Activated CD8-positive, alpha-beta memory T cell treated with anti-CD3 and anti-CD28 coated beads, Interleukin-2, amount 50 U/mL, for 4 hours (primary cell): ENCODE data around the gene NUP155.
"Not testable (repeated sequence)": the region's sequence is repeated elsewhere in the genome, so short reads cannot be mapped to it uniquely, and the experiment has no call there.

Source experiments
- DNase-seq: peaks from one replicate; pipeline ENCODE4 v3.0.0-alpha.2; 2020

Gene NUP155

DNA sequence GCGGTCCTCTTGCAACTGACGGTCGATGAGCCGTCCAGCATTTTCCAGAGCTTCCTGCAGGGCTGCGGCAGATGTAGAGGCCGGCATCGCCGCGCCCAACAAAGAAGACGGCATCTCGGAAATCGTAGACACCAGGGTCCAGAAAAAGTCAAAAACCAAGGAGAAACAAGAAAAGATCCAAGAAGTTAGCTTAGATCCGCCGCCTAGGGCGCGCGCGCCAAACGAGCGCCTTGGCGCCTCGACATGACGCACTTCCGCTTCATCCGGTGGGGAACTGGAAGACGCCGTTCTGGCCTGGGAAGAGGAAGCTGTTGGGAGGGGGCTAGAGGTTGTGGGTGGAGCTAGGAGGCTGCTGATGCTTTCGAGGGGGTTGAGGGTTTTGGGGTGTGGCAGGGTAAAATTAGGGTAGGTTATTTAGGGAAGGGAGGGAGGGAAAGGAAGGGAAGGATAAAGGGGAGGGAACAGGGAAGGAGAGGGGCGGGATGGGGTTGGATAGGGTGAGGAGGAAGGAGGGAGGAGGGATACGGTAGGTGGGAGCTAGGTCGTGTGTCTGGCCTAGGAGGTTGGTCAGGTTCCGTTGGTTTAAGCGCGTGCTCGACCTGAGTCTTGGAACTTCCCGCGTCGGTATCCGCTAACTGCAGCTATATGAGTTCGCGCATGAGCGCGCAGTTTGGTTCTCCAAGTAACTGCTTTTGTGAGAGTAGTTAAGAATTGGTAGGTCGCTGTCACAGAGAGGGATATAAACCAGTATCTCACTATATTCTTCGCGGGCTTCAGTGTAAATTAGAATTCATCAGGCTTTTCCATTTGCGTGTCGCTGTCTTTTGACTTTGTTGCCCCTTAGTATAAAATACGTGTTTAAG, at the start of gene NUP155:
Gene NUP155, minus strand, starts transcription at position 243 of the 863 bp plus-strand sequence. Its CDS starts 129 bp downstream, at position 114.
- DNase-seq, result peak; percentile 88

DNA sequence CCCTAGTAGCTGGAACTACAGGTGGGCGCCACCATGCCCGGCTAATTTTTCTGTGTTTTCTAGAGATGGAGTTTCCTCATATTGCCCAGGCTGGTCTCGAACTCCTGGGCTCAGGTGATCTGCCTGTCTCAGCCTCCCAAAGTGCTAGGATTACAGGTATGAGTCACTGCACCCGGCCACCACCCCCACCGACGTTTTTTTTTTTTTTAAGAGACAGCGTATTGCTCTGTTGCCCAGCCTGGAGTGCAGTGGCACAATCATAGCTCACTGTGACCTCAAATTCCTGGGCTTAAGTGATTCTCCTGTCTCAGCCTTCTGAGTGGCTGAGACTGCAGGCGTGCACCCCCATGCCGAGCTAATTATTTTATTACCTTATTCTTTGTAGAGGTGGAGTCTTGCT, 46.4 kb upstream of the NUP155 start:
- no peak for DNase-seq

DNA sequence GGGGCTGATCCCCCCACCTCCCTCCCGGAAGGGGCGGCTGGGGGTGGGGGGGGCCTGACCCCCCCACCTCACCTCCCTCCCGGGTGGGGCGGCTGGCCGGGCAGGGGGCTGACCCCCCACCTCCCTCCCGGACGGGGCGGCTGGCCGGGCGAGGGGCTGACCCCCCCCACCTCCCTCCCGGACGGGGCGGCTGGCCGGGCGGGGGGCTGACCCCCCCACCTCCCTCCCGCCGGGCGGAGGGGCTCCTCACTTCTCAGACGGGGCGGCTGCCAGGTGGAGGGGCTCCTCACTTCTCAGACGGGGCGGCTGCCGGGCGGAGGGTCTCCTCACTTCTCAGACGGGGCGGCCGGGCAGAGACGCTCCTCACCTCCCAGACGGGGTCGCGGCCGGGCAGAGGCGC, 44.5 kb upstream of the NUP155 start:
- DNase-seq, result not testable (repeated sequence)

DNA sequence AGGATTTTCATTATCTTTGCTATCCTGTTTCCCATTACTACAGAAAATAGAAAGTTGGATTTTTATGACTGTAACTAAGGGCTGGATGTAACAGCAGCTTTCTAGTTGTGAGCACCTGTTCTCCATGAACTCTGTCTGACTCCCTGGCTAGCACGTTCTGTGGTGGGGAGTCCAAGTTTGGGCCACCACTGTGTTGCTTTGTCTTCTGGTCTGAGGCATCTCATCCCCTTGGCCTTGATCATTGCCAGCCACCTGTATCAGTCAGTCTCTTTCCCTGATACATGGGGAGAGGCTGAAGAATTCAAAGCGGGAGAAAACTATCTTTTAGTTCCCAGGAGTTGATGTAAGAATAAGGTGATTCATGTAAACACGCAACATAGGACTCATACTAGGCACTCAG, 41.6 kb upstream of the NUP155 start:
- DNase-seq, result no peak

DNA sequence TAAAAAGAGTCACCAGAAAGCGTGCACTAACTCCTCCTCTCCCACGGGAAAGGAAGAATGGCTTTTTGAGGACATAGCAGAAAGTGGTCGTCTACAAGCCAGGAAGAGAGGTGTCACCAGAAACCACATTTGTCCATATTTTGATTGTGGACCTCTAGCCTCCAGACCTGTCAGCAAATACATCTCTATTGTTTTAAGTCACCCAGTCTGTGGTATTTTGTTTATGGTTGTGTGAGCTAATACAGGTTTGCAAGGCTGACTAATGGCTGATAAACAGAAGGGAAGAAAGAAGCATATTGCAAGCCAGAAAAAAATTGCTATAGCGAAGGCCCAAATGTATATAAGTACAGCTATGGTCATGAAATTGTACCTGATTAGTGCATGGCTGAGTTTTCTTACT, 29.6 kb upstream of the NUP155 start:
- no peak for DNase-seq

DNA sequence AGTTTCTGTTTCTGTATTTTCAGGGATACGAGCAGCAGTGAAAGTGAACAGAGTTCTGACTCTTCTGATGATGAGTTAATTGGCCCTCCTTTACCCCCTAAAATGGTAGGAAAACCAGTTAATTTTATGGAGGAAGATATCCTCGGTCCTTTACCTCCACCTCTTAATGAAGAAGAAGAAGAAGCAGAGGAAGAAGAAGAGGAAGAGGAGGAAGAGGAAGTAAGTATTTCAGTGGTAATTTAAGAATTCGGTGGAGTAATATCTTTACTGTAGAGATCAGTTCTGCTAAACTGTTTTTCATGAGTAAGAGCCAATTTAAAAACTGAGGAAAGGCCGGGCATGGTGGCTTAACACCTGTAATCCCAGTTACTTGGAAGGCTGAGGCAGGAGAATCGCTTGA, 25.4 kb upstream of the NUP155 start:
- DNase-seq, result no peak

DNA sequence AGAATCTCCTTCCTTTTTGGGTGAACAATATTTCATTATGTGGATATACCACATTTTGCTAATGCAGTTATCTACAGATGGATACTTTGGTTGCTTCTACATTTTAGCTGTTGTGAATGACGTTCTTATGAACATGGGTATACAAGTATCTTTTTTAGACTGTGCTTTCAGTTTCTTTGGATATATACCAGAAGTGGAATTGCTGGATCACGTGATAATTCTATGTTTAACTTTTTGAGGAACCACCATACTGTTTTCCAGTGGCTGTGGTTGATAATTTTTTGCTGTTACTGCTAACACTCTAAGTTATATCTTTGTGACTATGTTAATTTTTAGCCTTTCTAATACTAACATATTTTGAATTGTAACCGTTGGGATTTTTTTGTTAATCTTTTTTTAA, 20.7 kb upstream of the NUP155 start:
- DNase-seq, result no peak

DNA sequence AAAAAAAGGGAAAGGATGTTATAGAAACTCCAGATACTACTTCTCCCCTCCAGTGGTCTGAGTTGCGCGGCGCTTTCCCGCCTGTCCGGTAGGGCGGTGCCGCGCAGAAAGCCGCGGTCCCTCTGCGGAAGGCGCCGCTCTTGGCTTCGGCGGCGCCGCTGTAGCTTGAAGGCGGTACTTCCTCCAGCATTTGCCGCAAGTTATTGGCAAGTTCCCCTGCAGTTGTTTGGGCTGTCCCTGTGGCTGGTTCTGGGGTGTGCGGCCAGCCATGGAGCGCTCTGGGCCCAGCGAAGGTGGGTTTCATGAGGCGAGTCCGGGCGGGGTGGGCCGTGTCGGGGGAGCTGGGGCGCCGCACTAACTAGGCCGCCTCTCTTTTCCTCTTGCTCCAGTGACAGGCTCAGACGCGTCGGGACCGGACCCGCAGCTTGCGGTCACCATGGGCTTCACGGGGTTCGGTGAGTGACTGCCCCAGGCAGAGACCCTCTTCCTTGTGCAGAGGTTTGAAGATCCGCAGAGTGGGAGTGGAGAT, 8.3 kb upstream of the NUP155 start, which contains the start of gene WDR70:
Gene WDR70, plus strand, starts transcription at position 219 of the 529 bp plus-strand sequence. Its CDS starts 50 bp downstream, at position 269.
- DNase-seq, result peak; percentile 75

DNA sequence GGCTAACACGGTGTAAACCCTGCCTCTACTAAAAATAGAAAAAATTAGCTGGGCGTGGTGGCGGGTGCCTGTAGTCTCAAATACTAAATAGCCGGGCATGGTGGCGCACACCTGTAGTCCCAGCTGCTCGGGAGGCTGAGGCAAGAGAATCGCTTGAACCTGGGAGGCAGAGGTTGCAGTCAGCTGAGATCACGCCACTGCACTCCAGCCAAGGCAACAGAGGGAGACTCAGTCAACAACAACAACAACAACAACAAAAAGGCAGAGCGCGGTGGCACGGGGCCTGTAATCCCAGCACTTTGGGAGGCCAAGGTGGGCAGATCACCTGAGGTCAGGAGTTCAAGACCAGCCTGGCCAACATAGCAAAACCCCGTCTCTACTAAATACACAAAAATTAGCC, 7.2 kb upstream of the NUP155 start:
- not testable (repeated sequence) for DNase-seq

DNA sequence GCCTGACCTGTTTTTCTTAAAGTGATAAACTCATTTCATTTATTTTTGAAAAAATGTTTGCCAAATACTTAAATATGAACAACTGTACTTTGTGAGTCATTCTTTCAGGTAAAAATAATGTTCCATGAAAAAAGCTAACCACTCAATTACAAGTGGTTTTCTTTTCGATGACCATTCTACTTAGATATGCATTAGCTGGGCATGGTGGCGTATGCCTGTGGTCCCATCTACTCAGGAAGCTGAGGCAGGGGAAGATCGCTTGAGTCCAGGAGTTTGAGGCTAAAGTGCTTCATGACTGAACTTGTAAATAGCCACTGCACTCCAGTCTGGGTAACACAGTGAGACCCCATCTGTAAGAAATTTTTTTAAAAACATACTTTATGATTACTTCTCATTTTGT, 4.2 kb upstream of the NUP155 start:
- DNase-seq, result no peak

DNA sequence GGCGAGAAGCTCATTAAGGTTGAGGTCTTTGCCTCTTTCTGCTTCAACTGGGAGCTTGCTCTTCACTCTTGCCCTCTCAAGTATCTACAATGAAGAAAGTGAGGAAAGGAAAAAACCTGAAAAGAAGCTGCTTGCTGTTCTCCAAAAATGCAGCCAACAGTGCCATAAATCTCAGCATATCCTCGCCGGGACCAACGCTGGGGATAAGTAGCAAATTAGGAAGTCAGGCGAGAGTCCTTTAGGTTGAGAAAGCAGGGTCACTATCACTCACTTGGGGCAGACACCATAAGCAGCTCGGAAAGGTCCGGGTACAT, 399 bp downstream of the NUP155 start:
- DNase-seq, result no peak

DNA sequence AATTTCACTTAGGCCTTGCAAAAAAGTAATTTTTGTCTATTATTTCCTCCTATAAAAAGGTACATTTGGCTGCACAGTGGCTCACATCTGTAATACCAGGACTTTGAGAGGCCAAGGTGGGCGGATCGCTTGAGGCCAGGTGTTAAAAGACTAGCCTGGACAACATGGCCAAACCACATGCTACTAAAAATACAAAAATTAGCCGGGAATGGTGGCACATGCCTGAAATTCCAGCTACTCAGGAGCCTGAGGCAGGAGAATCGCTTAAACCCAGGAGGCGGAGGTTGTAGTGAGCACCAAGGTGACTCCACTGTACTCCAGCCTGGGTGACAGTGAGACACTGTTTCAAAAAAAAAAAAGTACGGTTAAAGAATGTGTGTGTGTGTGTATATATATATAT, 15.7 kb downstream of the NUP155 start:
- no peak for DNase-seq

DNA sequence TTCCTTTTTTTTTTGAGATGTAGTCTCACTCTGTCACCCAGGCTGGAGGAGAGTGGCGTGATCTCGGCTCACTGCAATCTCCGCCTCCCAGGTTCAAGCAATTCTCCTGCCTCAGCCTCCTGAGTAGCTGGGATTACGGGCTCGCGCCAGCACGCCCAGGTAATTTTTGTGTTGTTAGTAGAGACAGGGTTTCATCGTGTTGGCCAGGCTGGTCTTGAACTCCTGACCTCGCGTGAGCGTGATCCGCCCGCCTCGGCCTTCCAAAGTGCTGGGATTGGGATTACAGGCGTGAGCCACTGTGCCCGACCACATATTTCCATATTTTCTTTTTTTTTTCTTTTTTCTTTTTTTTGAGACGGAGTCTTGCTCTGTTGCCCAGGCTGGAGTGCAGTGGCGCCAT, 28.2 kb downstream of the NUP155 start:
- DNase-seq, result not testable (repeated sequence)

DNA sequence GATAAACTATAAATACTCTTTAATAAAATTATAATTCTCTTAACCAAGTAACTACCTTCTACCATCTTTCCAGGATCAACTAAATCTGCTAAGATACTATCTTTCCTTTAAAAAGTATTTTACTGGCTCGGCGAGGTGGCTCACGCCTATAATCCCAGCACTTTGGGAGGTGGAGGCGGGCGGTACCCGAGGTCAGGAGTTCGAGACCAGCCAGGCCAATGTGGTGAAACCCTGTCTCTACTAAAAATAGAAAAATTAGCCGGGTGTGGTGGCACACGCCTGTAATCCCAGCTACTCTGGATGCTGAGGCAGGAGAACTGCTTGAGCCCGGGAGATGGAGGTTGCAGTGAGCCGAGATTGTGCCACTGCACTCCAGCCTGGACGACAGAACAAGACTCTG, 36.2 kb downstream of the NUP155 start:
- not testable (repeated sequence) for DNase-seq

DNA sequence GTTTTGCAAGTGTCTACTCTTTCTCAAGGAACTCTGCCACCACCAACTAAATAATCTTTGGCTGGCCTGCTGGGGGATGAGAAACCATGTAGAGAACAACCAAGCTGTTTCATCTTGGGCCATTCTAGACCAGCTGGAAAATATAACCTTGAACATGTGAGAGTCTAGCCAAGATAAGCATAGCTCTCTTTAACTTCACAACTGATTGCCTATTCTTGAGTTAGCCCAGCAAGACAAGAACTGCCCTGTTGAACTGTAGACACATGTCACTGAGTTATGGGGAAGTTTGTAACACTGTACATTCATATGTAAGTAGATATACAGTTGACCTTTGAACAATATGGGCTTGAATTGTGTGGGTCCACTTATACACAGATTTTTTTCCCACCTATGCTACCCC, 44.4 kb downstream of the NUP155 start:
- no peak for DNase-seq

DNA sequence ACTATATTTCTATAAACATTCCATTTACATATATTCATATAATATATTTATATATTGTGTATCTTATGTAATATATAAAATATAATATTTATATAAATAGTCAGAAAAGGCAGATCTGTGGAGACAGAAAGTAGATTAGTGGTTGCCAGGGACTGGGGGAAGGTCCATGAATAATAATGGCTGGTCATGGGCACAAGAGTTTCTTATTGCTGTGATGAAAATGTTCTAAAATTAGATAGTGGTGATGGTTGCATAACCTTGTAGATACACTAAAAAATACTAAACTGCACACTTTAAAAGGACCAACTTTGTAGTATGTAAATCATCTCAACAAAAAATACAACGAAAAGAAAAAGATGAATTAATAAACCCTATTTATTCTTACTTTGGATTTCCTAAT, 47.3 kb downstream of the NUP155 start:
- DNase-seq, result no peak

DNA sequence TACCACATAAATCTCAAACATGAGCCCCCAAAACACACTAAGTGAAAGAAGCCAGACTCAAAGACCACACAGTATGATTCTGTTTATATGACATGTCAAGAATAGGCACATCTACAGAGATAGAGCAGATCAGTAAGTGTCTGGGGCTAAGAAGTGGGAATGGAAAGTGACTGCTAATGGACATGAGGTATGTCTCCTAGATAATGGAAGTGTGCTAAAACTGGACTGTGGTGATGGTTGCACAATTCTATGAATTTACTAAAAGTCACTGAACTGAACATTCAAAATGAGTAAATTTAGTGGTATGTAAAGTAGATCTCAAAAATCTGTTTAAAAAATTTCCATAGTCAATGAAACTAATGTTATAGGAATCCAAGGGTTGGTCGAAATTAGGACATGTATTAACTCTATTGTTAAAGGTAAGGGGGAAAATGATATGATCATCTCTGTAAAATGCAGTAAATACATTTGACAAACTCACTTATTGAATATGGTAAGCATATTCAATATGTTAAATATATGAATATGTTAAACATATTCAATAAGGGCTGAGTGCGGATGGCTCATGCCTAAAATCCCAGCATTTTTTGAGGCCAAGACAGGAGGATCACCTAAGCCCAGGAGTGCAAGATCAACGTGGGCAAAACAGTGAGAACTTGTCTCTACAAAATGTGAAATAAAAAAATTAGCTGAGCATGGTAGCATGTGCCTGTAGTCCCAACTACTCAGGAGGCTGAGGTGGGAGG, 51.7 kb downstream of the NUP155 start:
- DNase-seq, result no peak

DNA sequence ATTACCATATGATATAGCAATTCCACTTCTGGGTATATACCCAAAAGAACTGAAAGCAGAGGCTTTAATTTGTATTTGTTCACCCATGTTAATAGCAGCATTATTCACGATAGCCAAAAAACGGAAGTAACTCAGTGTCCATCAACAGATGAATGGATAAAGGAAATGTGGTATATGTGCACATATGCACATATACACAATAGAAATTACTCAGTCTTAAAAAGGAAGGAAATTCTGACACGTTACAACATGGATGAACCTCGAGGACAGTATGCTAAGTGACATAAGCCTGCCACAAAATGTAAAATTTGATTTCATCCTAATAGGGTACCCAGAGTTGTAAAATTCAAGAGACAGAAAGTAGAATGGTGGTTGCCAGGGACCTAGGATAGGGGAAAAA, 54.9 kb downstream of the NUP155 start:
- no peak for DNase-seq

DNA sequence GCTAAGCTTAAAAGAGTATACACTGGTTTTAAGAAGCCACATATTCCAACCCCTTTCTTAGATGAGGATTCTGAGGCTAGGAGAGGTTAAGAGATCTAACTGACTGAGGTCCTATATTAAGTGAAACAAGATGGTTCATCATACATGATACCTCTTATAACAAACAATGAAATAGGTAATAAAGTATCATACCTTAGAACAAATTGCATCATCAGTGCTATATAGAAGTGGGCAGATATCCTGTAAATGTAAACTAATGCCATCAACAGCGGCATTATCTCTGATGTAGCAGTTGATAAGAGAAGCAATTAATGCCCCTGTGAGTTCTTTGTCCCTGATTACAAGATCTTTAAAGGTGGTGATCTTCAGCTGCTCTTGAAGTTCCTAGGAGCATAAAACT, 60.5 kb downstream of the NUP155 start:
- no peak for DNase-seq

DNA sequence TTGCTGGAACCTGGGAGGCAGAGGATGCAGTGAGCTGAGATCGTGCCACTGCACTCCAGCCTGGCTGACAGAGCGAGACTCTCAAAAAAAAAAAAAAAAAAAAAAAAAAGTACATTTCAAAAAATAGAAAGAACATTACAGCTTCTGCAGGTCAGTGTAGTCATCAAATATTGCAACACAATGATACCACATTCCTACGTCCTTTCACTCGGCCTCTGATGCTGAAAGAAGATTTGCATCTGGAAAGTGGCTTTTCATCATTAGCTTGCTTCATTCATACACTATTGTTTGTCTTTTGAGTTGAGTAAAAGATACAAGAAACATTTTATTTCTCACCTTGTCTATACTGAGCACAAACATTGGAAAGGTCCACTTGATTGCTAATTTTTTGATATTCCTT, 62.1 kb downstream of the NUP155 start:
- no peak for DNase-seq

DNA sequence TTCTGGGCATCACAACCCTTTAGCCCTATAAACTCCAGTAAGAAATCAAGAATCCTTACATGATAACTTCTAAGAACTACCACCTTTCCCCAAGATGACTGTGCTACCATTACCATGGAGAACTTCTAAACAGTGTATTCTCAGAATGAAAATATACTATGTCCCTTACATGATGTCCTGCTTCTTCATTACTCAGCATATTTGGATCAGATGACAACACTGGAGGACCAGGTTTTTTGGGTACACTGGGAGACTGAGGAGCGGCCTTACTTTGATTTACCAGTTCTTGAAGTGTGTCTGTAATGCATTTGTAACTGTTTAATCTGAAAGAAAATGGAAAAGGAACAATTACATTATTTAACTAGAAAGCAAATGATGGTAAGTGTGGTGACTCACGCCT, 66.0 kb downstream of the NUP155 start:
- no peak for DNase-seq

DNA sequence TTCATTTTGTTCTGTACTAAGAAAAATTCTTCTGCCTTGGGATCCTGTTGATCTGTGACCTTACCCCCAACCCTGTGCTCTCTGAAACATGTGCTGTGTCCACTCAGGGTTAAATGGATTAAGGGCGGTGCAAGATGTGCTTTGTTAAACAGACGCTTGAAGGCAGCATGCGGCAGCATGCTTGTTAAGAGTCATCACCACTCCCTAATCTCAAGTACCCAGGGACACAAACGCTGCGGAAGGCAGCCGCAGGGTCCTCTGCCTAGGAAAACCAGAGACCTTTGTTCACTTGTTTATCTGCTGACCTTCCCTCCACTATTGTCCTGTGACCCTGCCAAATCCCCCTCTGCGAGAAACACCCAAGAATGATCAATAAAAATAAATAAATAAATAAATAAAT, 74.6 kb downstream of the NUP155 start:
- DNase-seq, result not testable (repeated sequence)

DNA sequence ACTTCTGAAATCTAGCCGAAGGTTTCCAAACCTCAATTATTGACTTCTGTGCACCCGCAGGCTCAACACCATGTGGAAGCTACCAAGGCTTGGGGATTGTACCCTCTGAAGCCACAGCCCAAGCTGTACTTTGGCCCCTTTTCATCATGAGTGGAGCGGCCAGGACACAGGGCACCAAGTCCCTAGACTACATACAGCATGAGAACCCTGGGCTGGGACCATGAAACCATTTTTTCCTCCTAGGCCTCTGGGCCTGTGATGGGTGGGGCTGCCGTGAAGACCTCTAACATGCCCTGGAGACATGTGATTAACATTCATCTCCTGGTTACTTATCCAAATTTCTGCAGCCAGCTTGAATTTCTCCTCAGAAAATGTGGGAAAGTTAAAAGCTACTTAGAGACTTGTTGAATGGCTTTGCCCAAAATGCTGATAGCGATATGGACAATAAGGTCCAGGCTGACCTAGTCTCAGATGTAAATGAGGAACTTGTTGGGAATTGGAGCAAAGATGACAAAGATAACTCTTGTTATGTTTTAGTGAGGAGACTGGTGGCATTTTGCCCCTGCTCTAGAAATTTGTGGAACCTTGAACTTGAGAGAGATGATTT, 87.6 kb downstream of the NUP155 start:
- no peak for DNase-seq

DNA sequence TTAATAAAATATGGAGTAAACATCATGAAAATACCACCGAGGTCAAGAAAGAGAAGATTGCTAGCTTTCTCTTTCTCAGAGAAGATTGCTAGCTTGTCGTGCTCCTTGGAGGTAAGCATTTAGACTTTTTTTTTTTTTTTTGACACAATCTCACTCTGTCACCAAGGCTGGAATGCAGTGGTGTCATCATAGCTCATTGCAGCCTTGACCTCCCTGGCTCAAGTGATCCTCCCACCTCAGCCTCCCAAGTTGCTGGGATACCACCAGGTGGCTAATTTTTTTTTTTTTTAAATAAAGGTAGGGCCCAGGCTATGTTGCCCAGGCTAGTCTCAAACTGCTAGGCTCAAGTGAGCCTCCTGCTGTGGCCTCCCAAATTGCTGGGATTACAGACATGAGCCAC, 95.4 kb downstream of the NUP155 start:
- no peak for DNase-seq
